Liver (tissue), 9 donors: ENCODE measurements around the gene IL12RB1. TPM values are rescaled to one million over a fixed set of nuclear protein-coding genes. Genes with fewer than 3 reads are reported as not detected.
"Not testable (repeated sequence)": the region's sequence is repeated elsewhere in the genome, so short reads cannot be mapped to it uniquely, and the experiment has no call there.

Experiments used
- DNase-seq: peaks from one replicate; pipeline ENCODE4 v3.0.0-alpha.2; 2017; ENCODE audit warnings: low spot score
- H3K27ac ChIP-seq, 2 donors: one replicate each; pipeline ENCODE4 v1.7.0; 2013; ENCODE audit warnings: inconsistent platforms in 2 of 2, low read length in 2 of 2, control low read depth in 1 of 2, low read depth in 1 of 2, mild to moderate bottlenecking in 1 of 2
- H3K27me3 ChIP-seq, 4 donors: one replicate each; pipeline versions ENCODE4 v1.6.1 to v1.7.0; 2013; ENCODE audit warnings: low read length in 3 of 4, inconsistent platforms in 1 of 4, mild to moderate bottlenecking in 1 of 4, moderate library complexity in 1 of 4; ENCODE audit not compliant: control insufficient read depth in 4 of 4, insufficient read depth in 4 of 4
- H3K36me3 ChIP-seq, 4 donors: one replicate each; pipeline versions ENCODE4 v1.6.1 to v1.7.0; 2013; ENCODE audit warnings: low read length in 3 of 4, mild to moderate bottlenecking in 3 of 4, low read depth in 1 of 4, moderate library complexity in 1 of 4; ENCODE audit not compliant: control insufficient read depth in 4 of 4, insufficient read depth in 3 of 4
- H3K4me1 ChIP-seq, 4 donors: one replicate each; pipeline versions ENCODE4 v1.6.1 to v1.7.0; 2013; ENCODE audit warnings: low read length in 3 of 4, mild to moderate bottlenecking in 3 of 4, moderate library complexity in 1 of 4; ENCODE audit not compliant: control insufficient read depth in 4 of 4, insufficient read depth in 4 of 4
- H3K4me3 ChIP-seq, 3 donors: one replicate each; pipeline versions ENCODE4 v1.6.1 to v1.7.0; 2013; ENCODE audit warnings: low read length in 3 of 3, control low read depth in 1 of 3, low read depth in 1 of 3, mild to moderate bottlenecking in 1 of 3
- H3K9ac ChIP-seq, 2 donors: one replicate each; pipeline ENCODE4 v1.7.0; 2013; ENCODE audit warnings: low read length in 2 of 2, mild to moderate bottlenecking in 2 of 2, moderate library complexity in 2 of 2, control low read depth in 1 of 2, low read depth in 1 of 2
- H3K9me3 ChIP-seq, 4 donors: one replicate each; pipeline versions ENCODE4 v1.6.1 to v1.7.0; 2013; ENCODE audit warnings: low read length in 3 of 4; ENCODE audit not compliant: control insufficient read depth in 4 of 4
- ATF3 ChIP-seq: IDR thresholded peaks from 2 replicates; pipeline ENCODE4 v1.6.1; 2016; ENCODE audit warnings: antibody characterized with exemption
- CTCF ChIP-seq: fragments of 150-350 bp; IDR thresholded peaks from 2 replicates; pipeline ENCODE4 v1.5.1; 2017; ENCODE audit warnings: improper control_type of control experiment, low read depth, low read length; ENCODE audit not compliant: missing input control
- EGR1 ChIP-seq, 2 donors: IDR thresholded peaks; 2 replicates each; pipeline ENCODE4 v1.6.1; 2016 to 2018; ENCODE audit warnings: antibody characterized with exemption in 2 of 2, low read depth in 2 of 2
- FOXA1 ChIP-seq: IDR thresholded peaks from 2 replicates; pipeline ENCODE4 v1.6.1; 2016; ENCODE audit warnings: antibody characterized with exemption
- GABPA ChIP-seq, 2 donors: IDR thresholded peaks in 1 of 2; conservative IDR thresholded peaks in 1 of 2; 2 replicates each; pipeline ENCODE4 v1.6.1; 2016; ENCODE audit warnings: antibody characterized with exemption in 2 of 2, mild to moderate bottlenecking in 1 of 2, moderate library complexity in 1 of 2
- HNF4A ChIP-seq, 2 donors: conservative IDR thresholded peaks; 2 replicates each; pipeline ENCODE4 v1.6.1; 2016; ENCODE audit warnings: antibody characterized with exemption in 2 of 2, mild to moderate bottlenecking in 2 of 2
- JUND ChIP-seq, 2 donors: IDR thresholded peaks; 2 replicates each; pipeline ENCODE4 v1.6.1; 2016; ENCODE audit warnings: antibody characterized with exemption in 2 of 2
- MAX ChIP-seq: IDR thresholded peaks from 2 replicates; pipeline ENCODE4 v1.6.1; 2016; ENCODE audit warnings: antibody characterized with exemption
- REST ChIP-seq: IDR thresholded peaks from 2 replicates; pipeline ENCODE4 v1.6.1; 2016; ENCODE audit warnings: antibody characterized with exemption, mild to moderate bottlenecking
- YY1 ChIP-seq: IDR thresholded peaks from 2 replicates; pipeline ENCODE4 v1.6.1; 2016; ENCODE audit warnings: antibody characterized with exemption, mild to moderate bottlenecking
- ZBTB33 ChIP-seq: IDR thresholded peaks from 2 replicates; pipeline ENCODE4 v1.6.1; 2016; ENCODE audit warnings: antibody characterized with exemption
- WGBS: extraction: QIAGEN DNeasy Blood & Tissue Kit; methylation state at CpG from one replicate; pipeline ENCODE4 v1.1.7; 2013; 5-methylcytosine and 5-hydroxymethylcytosine counted together
- polyA plus RNA-seq, 2 donors: library from polyadenylated mRNA; stranded (reverse) in 1 of 2; unstranded in 1 of 2; fragments of 200-250 nt in 1 of 2; fragments of >200 nt in 1 of 2; fragmentation: Nextera tagmentation in 1 of 2; extraction: Ambion mirVana in 1 of 2; gene quantifications; one replicate each; pipeline versions ENCODE4 v1.2.1 to v1.2.3, GENCODE V29; 2013 to 2015
- total RNA-seq, 2 donors: library from RNA; depleted of rRNA; stranded (reverse); fragments of >200 nt; gene quantifications; one replicate each; pipeline ENCODE4 v1.2.3, GENCODE V29; 2014
- donor health status: healthy.
- donor health status: healthy.
- donor health status: healthy.
- donor health status: healthy.
- donor health status: healthy.

IL12RB1 gene
- total and polyA plus RNA-seq, 4 donors = 0.43 to 2.4 (median 1.1) TPM

GRCh38 chr19:18089726-18090125 is 3.0 kb upstream of the IL12RB1 start:
- DNase-seq = no peak
- no peaks in the 10 kb centered on the region for H3K27me3 ChIP-seq
- H3K4me1 ChIP-seq = peaks cover 0 to 7% (median 3%) of the 10 kb centered on the region in 4 donors
- no peak overlapping the region for H3K4me3 ChIP-seq
- 81% methylated on average over 5 of the region's 5 CpGs for WGBS
- H3K27ac ChIP-seq = peak overlapping the region; percentile 43 to 54
- no peaks in the 10 kb centered on the region for H3K9me3 ChIP-seq
- H3K9ac ChIP-seq = no peak overlapping the region
- no peaks in the 10 kb centered on the region for H3K36me3 ChIP-seq
- no peak for TF ChIP-seq FOXA1
- TF ChIP-seq ATF3 = no peak
- TF ChIP-seq YY1 = no peak
- TF ChIP-seq HNF4A (conservative IDR thresholded peaks at IDR 0.05) = no peak
- TF ChIP-seq REST = no peak

GRCh38 chr19:18089096-18089541 is 2.4 kb upstream of the IL12RB1 start:
- not testable (repeated sequence) for H3K9me3 ChIP-seq, H3K9ac ChIP-seq, H3K4me3 ChIP-seq, DNase-seq, H3K27me3 ChIP-seq, H3K36me3 ChIP-seq, H3K4me1 ChIP-seq
- peak overlapping the region; percentile 50 to 54 for H3K27ac ChIP-seq
- 61% methylated on average over 11 of the region's 11 CpGs for WGBS

GRCh38 chr19:18085702-18086457 is 854 bp downstream of the IL12RB1 start:
- no peak overlapping the region for H3K4me3 ChIP-seq
- no peak overlapping the region for H3K27ac ChIP-seq
- DNase-seq = no peak
- no peaks in the 10 kb centered on the region for H3K9me3 ChIP-seq
- 90% methylated on average over 8 of the region's 8 CpGs for WGBS
- no peaks in the 10 kb centered on the region for H3K27me3 ChIP-seq
- no peak for TF ChIP-seq YY1
- no peaks in the 10 kb centered on the region for H3K36me3 ChIP-seq
- peaks cover 0 to 2% (median 0%) of the 10 kb centered on the region in 4 donors for H3K4me1 ChIP-seq
- no peak overlapping the region for H3K9ac ChIP-seq

GRCh38 chr19:18083929-18084684 is 2.6 kb downstream of the IL12RB1 start:
- H3K27ac ChIP-seq = no peak overlapping the region
- H3K9me3 ChIP-seq = no peaks in the 10 kb centered on the region
- H3K27me3 ChIP-seq = no peaks in the 10 kb centered on the region
- DNase-seq = no peak
- H3K9ac ChIP-seq = no peak overlapping the region
- H3K36me3 ChIP-seq = no peaks in the 10 kb centered on the region
- peaks cover 0 to 2% (median 0%) of the 10 kb centered on the region in 4 donors for H3K4me1 ChIP-seq
- WGBS = 73% methylated on average over 8 of the region's 8 CpGs
- H3K4me3 ChIP-seq = no peak overlapping the region
- no peak for TF ChIP-seq GABPA (IDR thresholded peaks at IDR 0.05 in 1 of 2, conservative IDR thresholded peaks at IDR 0.05 in 1 of 2)
- no peak for TF ChIP-seq ATF3
- TF ChIP-seq JUND (IDR thresholded peaks at IDR 0.05) = no peak
- TF ChIP-seq HNF4A (conservative IDR thresholded peaks at IDR 0.05) = no peak
- no peak for TF ChIP-seq MAX
- no peak for TF ChIP-seq ZBTB33
- no peak for TF ChIP-seq EGR1 (IDR thresholded peaks at IDR 0.05; ENCODE audit: low read depth in 2 of 2)
- TF ChIP-seq YY1 = no peak
- no peak for TF ChIP-seq CTCF
